ENCODE measurements around the gene GFPT1. TPM values are rescaled to one million over a fixed set of nuclear protein-coding genes. Genes with fewer than 3 reads are reported as not detected.
"Not testable (repeated sequence)": the region's sequence is repeated elsewhere in the genome, so short reads cannot be mapped to it uniquely, and the experiment has no call there.

The GFPT1 gene
- total and polyA plus RNA-seq, 4 donors: 14.7 to 42.6 (median 18.1) TPM

DNA sequence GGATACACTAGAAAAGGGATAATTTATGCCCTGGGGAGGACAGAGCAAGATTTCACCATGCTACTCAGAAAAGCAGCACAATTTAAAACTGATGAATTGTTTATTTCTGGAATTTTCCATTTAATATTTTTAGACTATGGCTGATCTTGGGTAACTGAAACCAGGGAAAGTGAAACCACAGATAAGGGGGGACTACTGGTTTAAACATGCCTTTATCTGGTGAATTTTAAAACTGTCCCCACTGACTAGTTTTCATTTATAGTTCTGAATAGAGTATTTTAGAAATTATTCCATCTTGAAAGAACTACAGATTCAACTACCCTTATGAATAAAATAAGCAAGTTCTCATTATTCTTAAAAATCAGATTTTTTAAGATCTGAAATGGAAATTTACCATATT is 35.2 kb upstream of the GFPT1 start:
- no peak overlapping the region for H3K27ac ChIP-seq (ENCODE audit: low read depth in 1 of 2, low read length in 2 of 2)
- peaks cover 0 to under 1% (median 0%) of the 10 kb centered on the region in 4 donors for H3K4me1 ChIP-seq (ENCODE audit: control insufficient read depth in 4 of 4, insufficient read depth in 4 of 4, low read length in 3 of 4)
- H3K9ac ChIP-seq (ENCODE audit: low read depth in 1 of 2, low read length in 2 of 2): no peak overlapping the region
- H3K27me3 ChIP-seq (ENCODE audit: control insufficient read depth in 4 of 4, insufficient read depth in 4 of 4, low read length in 3 of 4): no peaks in the 10 kb centered on the region
- no peak overlapping the region for H3K4me3 ChIP-seq (ENCODE audit: low read depth in 1 of 3, low read length in 3 of 3)
- no peak for DNase-seq (ENCODE audit: low spot score)
- TF ChIP-seq SP1 (IDR thresholded peaks at IDR 0.05): no peak
- TF ChIP-seq, protein P1, sequence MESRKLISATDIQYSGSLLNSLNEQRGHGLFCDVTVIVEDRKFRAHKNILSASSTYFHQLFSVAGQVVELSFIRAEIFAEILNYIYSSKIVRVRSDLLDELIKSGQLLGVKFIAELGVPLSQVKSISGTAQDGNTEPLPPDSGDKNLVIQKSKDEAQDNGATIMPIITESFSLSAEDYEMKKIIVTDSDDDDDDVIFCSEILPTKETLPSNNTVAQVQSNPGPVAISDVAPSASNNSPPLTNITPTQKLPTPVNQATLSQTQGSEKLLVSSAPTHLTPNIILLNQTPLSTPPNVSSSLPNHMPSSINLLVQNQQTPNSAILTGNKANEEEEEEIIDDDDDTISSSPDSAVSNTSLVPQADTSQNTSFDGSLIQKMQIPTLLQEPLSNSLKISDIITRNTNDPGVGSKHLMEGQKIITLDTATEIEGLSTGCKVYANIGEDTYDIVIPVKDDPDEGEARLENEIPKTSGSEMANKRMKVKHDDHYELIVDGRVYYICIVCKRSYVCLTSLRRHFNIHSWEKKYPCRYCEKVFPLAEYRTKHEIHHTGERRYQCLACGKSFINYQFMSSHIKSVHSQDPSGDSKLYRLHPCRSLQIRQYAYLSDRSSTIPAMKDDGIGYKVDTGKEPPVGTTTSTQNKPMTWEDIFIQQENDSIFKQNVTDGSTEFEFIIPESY (IDR thresholded peaks at IDR 0.05): no peak
- no peak for TF ChIP-seq HNF4A (conservative IDR thresholded peaks at IDR 0.05)
- no peak for TF ChIP-seq EGR1 (IDR thresholded peaks at IDR 0.05; ENCODE audit: low read depth in 2 of 2)
- TF ChIP-seq RAD21 (IDR thresholded peaks at IDR 0.05): no peak
- no peak for TF ChIP-seq NR2F2 (IDR thresholded peaks at IDR 0.05)
- TF ChIP-seq FOXA2 (IDR thresholded peaks at IDR 0.05): no peak
- TF ChIP-seq, protein P2, sequence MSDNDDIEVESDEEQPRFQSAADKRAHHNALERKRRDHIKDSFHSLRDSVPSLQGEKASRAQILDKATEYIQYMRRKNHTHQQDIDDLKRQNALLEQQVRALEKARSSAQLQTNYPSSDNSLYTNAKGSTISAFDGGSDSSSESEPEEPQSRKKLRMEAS (IDR thresholded peaks at IDR 0.05): no peak
- no peak for TF ChIP-seq RXRA (IDR thresholded peaks at IDR 0.05)
- TF ChIP-seq GABPA (IDR thresholded peaks at IDR 0.05 in 1 of 2, conservative IDR thresholded peaks at IDR 0.05 in 1 of 2): no peak
- TF ChIP-seq TAF1 (conservative IDR thresholded peaks at IDR 0.05): no peak
- TF ChIP-seq FOXA1 (IDR thresholded peaks at IDR 0.05): no peak
- TF ChIP-seq, protein P3, sequence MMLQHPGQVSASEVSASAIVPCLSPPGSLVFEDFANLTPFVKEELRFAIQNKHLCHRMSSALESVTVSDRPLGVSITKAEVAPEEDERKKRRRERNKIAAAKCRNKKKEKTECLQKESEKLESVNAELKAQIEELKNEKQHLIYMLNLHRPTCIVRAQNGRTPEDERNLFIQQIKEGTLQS (IDR thresholded peaks at IDR 0.05): no peak
- TF ChIP-seq, protein P4, sequence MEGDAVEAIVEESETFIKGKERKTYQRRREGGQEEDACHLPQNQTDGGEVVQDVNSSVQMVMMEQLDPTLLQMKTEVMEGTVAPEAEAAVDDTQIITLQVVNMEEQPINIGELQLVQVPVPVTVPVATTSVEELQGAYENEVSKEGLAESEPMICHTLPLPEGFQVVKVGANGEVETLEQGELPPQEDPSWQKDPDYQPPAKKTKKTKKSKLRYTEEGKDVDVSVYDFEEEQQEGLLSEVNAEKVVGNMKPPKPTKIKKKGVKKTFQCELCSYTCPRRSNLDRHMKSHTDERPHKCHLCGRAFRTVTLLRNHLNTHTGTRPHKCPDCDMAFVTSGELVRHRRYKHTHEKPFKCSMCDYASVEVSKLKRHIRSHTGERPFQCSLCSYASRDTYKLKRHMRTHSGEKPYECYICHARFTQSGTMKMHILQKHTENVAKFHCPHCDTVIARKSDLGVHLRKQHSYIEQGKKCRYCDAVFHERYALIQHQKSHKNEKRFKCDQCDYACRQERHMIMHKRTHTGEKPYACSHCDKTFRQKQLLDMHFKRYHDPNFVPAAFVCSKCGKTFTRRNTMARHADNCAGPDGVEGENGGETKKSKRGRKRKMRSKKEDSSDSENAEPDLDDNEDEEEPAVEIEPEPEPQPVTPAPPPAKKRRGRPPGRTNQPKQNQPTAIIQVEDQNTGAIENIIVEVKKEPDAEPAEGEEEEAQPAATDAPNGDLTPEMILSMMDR (IDR thresholded peaks at IDR 0.05; ENCODE audit: low read depth, low read length, missing input control): no peak
- TF ChIP-seq HNF4G (IDR thresholded peaks at IDR 0.05): no peak
- H3K36me3 ChIP-seq (ENCODE audit: control insufficient read depth in 4 of 4, insufficient read depth in 3 of 4, low read depth in 1 of 4, low read length in 3 of 4): peaks cover 1 to 15% (median 9%) of the 10 kb centered on the region in 4 donors
- no peaks in the 10 kb centered on the region for H3K9me3 ChIP-seq (ENCODE audit: control insufficient read depth in 4 of 4, low read length in 3 of 4)

DNA sequence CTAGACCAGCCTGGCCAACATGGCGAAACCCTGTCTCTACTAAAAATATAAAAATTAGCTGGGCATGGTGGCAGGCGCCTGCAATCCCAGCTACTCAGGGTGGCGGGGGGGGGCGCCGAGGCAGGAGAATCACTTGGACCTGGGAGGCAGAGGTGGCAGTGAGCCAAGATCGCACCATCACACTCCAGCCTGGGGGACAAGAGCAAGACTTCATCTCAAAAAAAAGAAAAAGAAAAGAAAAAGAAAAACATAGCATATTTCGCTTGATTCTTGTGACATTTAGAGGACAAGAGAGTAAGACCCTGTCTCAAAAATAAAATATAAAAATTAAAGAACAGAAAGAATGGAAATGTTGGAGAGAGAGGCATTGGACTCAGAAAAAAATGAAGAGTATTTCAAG is 32.1 kb upstream of the GFPT1 start:
- H3K4me3 ChIP-seq (ENCODE audit: low read depth in 1 of 3, low read length in 3 of 3); H3K27me3 ChIP-seq (ENCODE audit: control insufficient read depth in 4 of 4, insufficient read depth in 4 of 4, low read length in 3 of 4); H3K27ac ChIP-seq (ENCODE audit: low read depth in 1 of 2, low read length in 2 of 2); H3K9ac ChIP-seq (ENCODE audit: low read depth in 1 of 2, low read length in 2 of 2); H3K4me1 ChIP-seq (ENCODE audit: control insufficient read depth in 4 of 4, insufficient read depth in 4 of 4, low read length in 3 of 4); DNase-seq (ENCODE audit: low spot score); H3K9me3 ChIP-seq (ENCODE audit: control insufficient read depth in 4 of 4, low read length in 3 of 4): not testable (repeated sequence)
- peaks cover 2 to 19% (median 12%) of the 10 kb centered on the region in 4 donors for H3K36me3 ChIP-seq (ENCODE audit: control insufficient read depth in 4 of 4, insufficient read depth in 3 of 4, low read depth in 1 of 4, low read length in 3 of 4)
- WGBS: 88% methylated on average over 7 of the region's 7 CpGs

DNA sequence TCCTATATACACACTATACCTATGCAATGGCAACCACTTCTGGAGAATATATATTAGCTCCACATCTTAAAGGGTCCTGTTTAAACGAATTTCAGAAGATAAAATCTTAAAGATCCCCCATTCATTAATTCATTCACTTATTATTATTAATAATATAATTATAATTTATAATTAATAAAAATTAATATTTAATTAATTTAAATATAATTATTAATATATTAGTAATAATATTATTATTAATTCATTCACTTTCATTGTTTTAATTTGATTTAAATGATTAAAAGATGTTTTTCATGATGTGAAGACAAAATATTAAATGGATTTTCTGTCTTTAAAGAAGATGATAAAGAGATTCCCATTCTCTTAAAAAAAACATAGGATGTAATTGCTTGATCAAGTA is 29.1 kb upstream of the GFPT1 start:
- H3K4me1 ChIP-seq (ENCODE audit: control insufficient read depth in 4 of 4, insufficient read depth in 4 of 4, low read length in 3 of 4): no peaks in the 10 kb centered on the region
- no peaks in the 10 kb centered on the region for H3K27me3 ChIP-seq (ENCODE audit: control insufficient read depth in 4 of 4, insufficient read depth in 4 of 4, low read length in 3 of 4)
- 81% methylated on average over 1 of the region's 1 CpG for WGBS
- no peak overlapping the region for H3K4me3 ChIP-seq (ENCODE audit: low read depth in 1 of 3, low read length in 3 of 3)
- peaks cover 5 to 27% (median 15%) of the 10 kb centered on the region in 4 donors for H3K36me3 ChIP-seq (ENCODE audit: control insufficient read depth in 4 of 4, insufficient read depth in 3 of 4, low read depth in 1 of 4, low read length in 3 of 4)
- no peak overlapping the region for H3K27ac ChIP-seq (ENCODE audit: low read depth in 1 of 2, low read length in 2 of 2)
- no peaks in the 10 kb centered on the region for H3K9me3 ChIP-seq (ENCODE audit: control insufficient read depth in 4 of 4, low read length in 3 of 4)
- no peak for DNase-seq (ENCODE audit: low spot score)
- no peak overlapping the region for H3K9ac ChIP-seq (ENCODE audit: low read depth in 1 of 2, low read length in 2 of 2)
- TF ChIP-seq RAD21 (IDR thresholded peaks at IDR 0.05) (no peak), HNF4A (conservative IDR thresholded peaks at IDR 0.05) (no peak), TAF1 (conservative IDR thresholded peaks at IDR 0.05) (no peak), FOXA1 (IDR thresholded peaks at IDR 0.05) (no peak), FOXA2 (IDR thresholded peaks at IDR 0.05) (no peak)
- TF ChIP-seq, protein P1 (IDR thresholded peaks at IDR 0.05): no peak
- TF ChIP-seq, protein P4 (IDR thresholded peaks at IDR 0.05; ENCODE audit: low read depth, low read length, missing input control): no peak

Data from liver (tissue), 9 donors.